ENCODE measurements around the gene SECISBP2L. TPM values are rescaled to one million over a fixed set of nuclear protein-coding genes. Genes with fewer than 3 reads are reported as not detected.
A peak's percentile ranks its signal among the peaks of the same experiment; 100 is the strongest.

Gene SECISBP2L
- total and polyA plus RNA-seq, 2 donors (not counting 3 experiments of a cell fraction or from before 2014, with no cell fraction given), result 23.1 to 52.3 TPM

DNA sequence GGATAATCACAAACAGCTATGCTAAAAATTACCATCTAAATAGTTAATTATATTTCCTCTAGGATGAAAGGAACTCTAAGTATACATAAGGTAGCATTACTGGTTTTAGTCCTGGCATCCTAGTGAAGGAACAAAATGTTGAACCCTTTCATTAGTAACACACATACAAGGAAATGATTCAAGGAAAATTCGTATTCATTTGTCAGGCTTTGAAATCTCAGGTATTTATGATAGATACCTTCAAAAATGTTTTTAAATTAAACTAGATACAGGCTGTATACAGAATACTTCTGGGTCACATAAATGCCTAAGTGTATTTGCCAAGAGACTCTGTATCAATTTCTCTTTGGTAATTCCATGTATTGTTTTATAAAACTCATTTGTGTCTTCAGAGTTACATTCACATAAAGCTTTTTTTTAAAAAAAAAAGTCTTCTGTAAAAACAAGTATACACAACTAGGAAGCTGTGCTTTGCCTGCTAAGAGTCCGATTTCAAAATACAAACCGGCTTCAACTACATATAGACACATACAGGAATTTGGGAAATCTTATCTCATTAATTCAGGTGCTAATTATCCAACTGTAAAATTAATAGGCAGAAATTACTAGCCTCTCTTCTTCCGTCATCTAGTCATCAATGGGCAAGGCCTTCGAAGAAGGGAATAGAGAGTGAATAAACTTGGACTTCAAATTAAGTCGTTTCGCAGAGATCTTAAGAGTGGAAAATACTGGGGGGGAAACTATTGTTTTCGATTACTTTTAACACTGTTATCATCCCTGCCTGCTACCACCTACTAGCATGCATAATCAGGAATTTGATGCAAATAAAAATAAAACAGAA lies 1.3 kb downstream of the SECISBP2L start:
- Histone ChIP-seq H3K9ac (replicated peaks; ENCODE audit: extremely low read depth, insufficient read depth, low read length) (peak overlapping the region; percentile 90), H3K36me3 (ENCODE audit: control insufficient read depth in 2 of 2, extremely low read depth in 1 of 2, insufficient read depth in 2 of 2, low read length in 2 of 2) (no peaks in the 10 kb centered on the region), H2AFZ (ENCODE audit: low read depth, low read length) (no peak overlapping the region), H3K9me3 (replicated peaks; ENCODE audit: control insufficient read depth, insufficient read depth, low read length) (no peaks in the 10 kb centered on the region), H4K20me1 (replicated peaks; ENCODE audit: control insufficient read depth, extremely low read depth, insufficient read depth, low read length) (peaks cover 2% of the 10 kb centered on the region), H3K27me3 (ENCODE audit: control insufficient read depth in 2 of 2, insufficient read depth in 2 of 2, low read length in 2 of 2) (no peaks in the 10 kb centered on the region), H3K9me1 (replicated peaks; ENCODE audit: control insufficient read depth, extremely low read depth, insufficient read depth, low read length) (no peaks in the 10 kb centered on the region), H3K4me3 (replicated peaks in 1 of 3; ENCODE audit: insufficient read depth in 1 of 3, low read depth in 1 of 3, low read length in 3 of 3) (peak overlapping the region; percentile 75 to 98 (median 80)), H3K4me2 (ENCODE audit: insufficient read depth, low read length) (peak overlapping the region; percentile 100), H3K4me1 (ENCODE audit: control insufficient read depth, extremely low read depth, insufficient read depth, low read length) (peaks cover 18% of the 10 kb centered on the region), H3K27ac (ENCODE audit: insufficient read depth, low read depth, low read length) (peak overlapping the region; percentile 74), H3K79me2 (ENCODE audit: control insufficient read depth, insufficient read depth, low read length) (peaks cover 40% of the 10 kb centered on the region)
- ChIA-PET CTCF (interaction anchor here (1.2 to 5.1 kb wide), 6 partner anchors 15 to 183 kb away, joined by 3 to 36 read pairs (median 10); partner anchors contain the start of gene COPS2), POLR2A (no interaction called here)
- FAIRE-seq, result no peak
- peak; percentile 50 for DNase-seq (ENCODE audit: low read depth, low spot score)
- TF ChIP-seq JUN (IDR thresholded peaks at IDR 0.05; ENCODE audit: borderline replicate concordance, insufficient read depth, insufficient read length, low read depth), result no peak
- no peak for TF ChIP-seq MYC (IDR thresholded peaks at IDR 0.05; ENCODE audit: low read depth, low read length)
- no peak for TF ChIP-seq FOS (IDR thresholded peaks at IDR 0.05; ENCODE audit: borderline replicate concordance, insufficient read depth, low read length)
- TF ChIP-seq, protein P1, sequence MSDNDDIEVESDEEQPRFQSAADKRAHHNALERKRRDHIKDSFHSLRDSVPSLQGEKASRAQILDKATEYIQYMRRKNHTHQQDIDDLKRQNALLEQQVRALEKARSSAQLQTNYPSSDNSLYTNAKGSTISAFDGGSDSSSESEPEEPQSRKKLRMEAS (IDR thresholded peaks at IDR 0.05; ENCODE audit: insufficient read depth, insufficient read length), result no peak
- no peak for TF ChIP-seq CTCF (IDR thresholded peaks at IDR 0.05; ENCODE audit: extremely low read depth in 1 of 2, insufficient read depth in 1 of 2, low read depth in 1 of 2, low read length in 2 of 2)
- TF ChIP-seq EZH2 (IDR thresholded peaks at IDR 0.05; ENCODE audit: borderline replicate concordance, low read depth, low read length, severe bottlenecking), result no peak
- TF ChIP-seq POLR2AphosphoS5 (IDR thresholded peaks at IDR 0.05; ENCODE audit: insufficient read depth, low read depth, low read length), result no peak
- TF ChIP-seq GATA2 (IDR thresholded peaks at IDR 0.05; ENCODE audit: insufficient read depth, insufficient read length, low read depth, low read length), result no peak
- no peak for TF ChIP-seq POLR2A (IDR thresholded peaks at IDR 0.05; ENCODE audit: low read depth, low read length)
- dilution Hi-C loops (cut with MboI; ENCODE audit: extremely low pct_ligation_motif_present, low sequenced_read_pairs), result no loop called here
- TSS peak; percentile 35 for BruUV-seq (replicated peaks)
- intact Hi-C loops (cut with micrococcal nuclease), result loop anchor here (5.0 to 10.0 kb wide), 3 partner anchors 168 to 690 kb away; partner anchors contain the start of gene EID1

Data from endothelial cell of umbilical vein (primary cell).